Brain microvascular endothelial cell (primary cell): ENCODE data around the gene ARHGAP26.
A peak's percentile ranks its signal among the peaks of the same experiment; 100 is the strongest.

Experiments
- DNase-seq: peaks from one replicate; pipeline ENCODE4 v3.0.0-alpha.2; 2020
- H3K27ac ChIP-seq: fragments of 250-450 bp; sonication (Bioruptor Pico); 2 replicates; pipeline ENCODE4 v1.5.1; 2020; ENCODE audit warnings: mild to moderate bottlenecking, moderate library complexity
- H3K27me3 ChIP-seq: fragments of 250-450 bp; sonication (Bioruptor Pico); replicated peaks from 2 replicates; pipeline ENCODE4 v1.5.1; 2020; ENCODE audit warnings: mild to moderate bottlenecking
- H3K36me3 ChIP-seq: fragments of 250-450 bp; sonication (Bioruptor Pico); replicated peaks from 2 replicates; pipeline ENCODE4 v1.5.1; 2020; ENCODE audit warnings: mild to moderate bottlenecking
- H3K4me3 ChIP-seq: 2 replicates; pipeline ENCODE4 v1.5.1; 2011; ENCODE audit warnings: low read depth, mild to moderate bottlenecking, control low read depth, low read length, moderate library complexity
- in situ Hi-C: cut with HindIII; loops from 2 replicates; pipeline ENCODE4 v1.10.0; 2017; ENCODE audit warnings: low sequenced_read_pairs, low pct_ligation_motif_present
- TF ChIP-seq, protein P1 (sequence below): IDR thresholded peaks from 2 replicates; pipeline ENCODE4 v1.5.1; 2011; ENCODE audit warnings: low read depth, mild to moderate bottlenecking, moderate library complexity, low read length, control low read depth, inconsistent platforms; ENCODE audit errors: missing control alignments

ARHGAP26 gene

DNA sequence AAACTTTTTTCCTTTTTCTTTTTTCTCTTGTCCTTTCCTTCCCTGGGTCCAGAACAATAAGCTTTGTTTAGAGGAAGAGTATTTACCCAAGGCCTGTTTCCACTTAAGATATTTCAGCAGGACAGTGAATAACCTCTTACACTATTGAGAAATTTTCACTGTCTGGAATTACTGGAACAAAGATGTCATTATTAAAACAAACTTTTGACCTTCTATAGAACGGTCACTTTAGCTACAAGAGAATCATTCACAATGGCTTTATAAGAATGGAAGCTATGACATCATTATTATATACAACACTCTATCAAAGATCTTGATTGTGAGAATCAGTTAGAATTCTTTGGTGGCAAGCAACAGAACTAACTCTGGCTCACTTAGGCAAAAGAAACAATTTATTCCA lies 22.0 kb upstream of the ARHGAP26 start:
- H3K27ac ChIP-seq = peak overlapping the region; percentile 20
- H3K36me3 ChIP-seq = no peaks in the 10 kb centered on the region
- in situ Hi-C loops = no loop called here
- no peak for DNase-seq
- no peak overlapping the region for H3K4me3 ChIP-seq
- no peaks in the 10 kb centered on the region for H3K27me3 ChIP-seq
- TF ChIP-seq, protein P1, sequence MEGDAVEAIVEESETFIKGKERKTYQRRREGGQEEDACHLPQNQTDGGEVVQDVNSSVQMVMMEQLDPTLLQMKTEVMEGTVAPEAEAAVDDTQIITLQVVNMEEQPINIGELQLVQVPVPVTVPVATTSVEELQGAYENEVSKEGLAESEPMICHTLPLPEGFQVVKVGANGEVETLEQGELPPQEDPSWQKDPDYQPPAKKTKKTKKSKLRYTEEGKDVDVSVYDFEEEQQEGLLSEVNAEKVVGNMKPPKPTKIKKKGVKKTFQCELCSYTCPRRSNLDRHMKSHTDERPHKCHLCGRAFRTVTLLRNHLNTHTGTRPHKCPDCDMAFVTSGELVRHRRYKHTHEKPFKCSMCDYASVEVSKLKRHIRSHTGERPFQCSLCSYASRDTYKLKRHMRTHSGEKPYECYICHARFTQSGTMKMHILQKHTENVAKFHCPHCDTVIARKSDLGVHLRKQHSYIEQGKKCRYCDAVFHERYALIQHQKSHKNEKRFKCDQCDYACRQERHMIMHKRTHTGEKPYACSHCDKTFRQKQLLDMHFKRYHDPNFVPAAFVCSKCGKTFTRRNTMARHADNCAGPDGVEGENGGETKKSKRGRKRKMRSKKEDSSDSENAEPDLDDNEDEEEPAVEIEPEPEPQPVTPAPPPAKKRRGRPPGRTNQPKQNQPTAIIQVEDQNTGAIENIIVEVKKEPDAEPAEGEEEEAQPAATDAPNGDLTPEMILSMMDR = no peak

- TF ChIP-seq, protein P1 = peak; percentile 48
- in situ Hi-C loops = no loop called here
- Histone ChIP-seq H3K36me3 (no peaks in the 10 kb centered on the region), H3K27me3 (no peaks in the 10 kb centered on the region), H3K4me3 (no peak overlapping the region), H3K27ac (peak overlapping the region; percentile 20)
- DNase-seq = no peak
Observed at GRCh38 chr5:142748568-142749249, 21.5 kb upstream of the ARHGAP26 start.

DNA sequence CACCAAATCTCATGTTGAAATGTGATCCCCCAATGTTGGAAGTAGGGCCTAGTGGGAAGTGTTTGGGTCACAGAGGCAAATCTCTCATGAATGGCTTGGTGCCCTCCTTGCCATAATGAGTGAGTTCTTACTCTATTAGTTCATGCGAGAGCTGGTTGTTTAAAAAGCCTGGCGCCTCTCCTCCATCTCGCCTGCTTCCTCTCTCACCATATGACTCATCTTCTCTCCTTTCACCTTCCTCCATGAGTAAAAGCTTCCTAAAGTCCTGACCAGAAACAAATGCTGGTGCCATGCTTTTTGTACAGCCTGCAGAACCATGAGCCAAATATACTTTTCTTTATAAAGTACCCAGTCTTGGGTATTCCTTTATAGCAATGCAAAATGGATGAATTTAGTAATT lies 20.9 kb upstream of the ARHGAP26 start:
- in situ Hi-C loops = no loop called here
- H3K4me3 ChIP-seq = no peak overlapping the region
- TF ChIP-seq, protein P1 = no peak
- H3K27me3 ChIP-seq = no peaks in the 10 kb centered on the region
- H3K27ac ChIP-seq = no peak overlapping the region
- no peaks in the 10 kb centered on the region for H3K36me3 ChIP-seq
- DNase-seq = peak; percentile 71

GRCh38 chr5:142753116-142753631 lies 17.0 kb upstream of the ARHGAP26 start:
- H3K36me3 ChIP-seq = no peaks in the 10 kb centered on the region
- H3K4me3 ChIP-seq = no peak overlapping the region
- in situ Hi-C loops = no loop called here
- TF ChIP-seq, protein P1 = no peak
- DNase-seq = peak; percentile 4
- H3K27me3 ChIP-seq = no peaks in the 10 kb centered on the region
- H3K27ac ChIP-seq = no peak overlapping the region

DNA sequence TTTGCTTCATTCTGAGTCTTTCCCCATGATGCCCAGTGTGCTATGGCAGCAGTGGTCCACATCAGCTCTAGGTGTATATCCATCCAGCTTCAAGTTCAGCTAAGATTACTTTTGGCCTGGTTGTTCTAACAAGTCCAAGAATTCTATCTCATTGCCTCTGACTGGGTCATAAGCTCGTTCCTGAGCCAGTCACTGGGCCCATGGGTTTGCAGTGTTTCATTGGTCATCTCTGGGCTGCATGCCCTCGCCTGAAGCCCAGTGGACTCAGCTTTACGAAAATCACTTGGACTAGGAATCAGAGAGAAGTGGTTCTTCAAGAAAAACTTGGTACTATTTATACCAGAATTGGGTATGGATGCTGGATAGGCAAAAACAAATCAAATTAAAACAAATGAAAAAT lies 16.1 kb upstream of the ARHGAP26 start:
- Histone ChIP-seq H3K4me3 (no peak overlapping the region), H3K27ac (no peak overlapping the region), H3K27me3 (no peaks in the 10 kb centered on the region), H3K36me3 (no peaks in the 10 kb centered on the region)
- TF ChIP-seq, protein P1 = no peak
- DNase-seq = no peak
- in situ Hi-C loops = no loop called here

DNA sequence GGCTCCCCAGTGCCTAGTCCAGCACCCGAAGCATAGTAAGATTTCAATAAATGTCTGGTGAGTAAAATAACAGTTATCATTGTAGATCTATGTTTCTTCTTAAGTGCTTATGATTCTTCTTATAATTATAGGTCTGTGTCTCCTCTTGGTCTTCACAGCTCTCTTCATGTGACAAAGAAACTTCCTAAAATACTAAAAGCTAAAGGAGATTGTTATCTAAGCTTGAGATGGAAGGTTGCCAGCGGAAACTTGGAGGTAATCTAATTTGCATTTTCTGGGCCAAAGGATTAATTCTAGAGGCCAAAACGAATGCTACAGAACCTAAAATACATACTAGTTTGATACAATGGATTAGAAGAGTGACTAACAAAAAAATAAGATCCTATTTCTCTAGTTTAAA lies 13.6 kb upstream of the ARHGAP26 start:
- Histone ChIP-seq H3K27me3 (no peaks in the 10 kb centered on the region), H3K4me3 (no peak overlapping the region), H3K27ac (no peak overlapping the region), H3K36me3 (no peaks in the 10 kb centered on the region)
- TF ChIP-seq, protein P1 = no peak
- DNase-seq = no peak
- in situ Hi-C loops = no loop called here
